Measurements from ENCODE around the gene NR6A1.

DNA sequence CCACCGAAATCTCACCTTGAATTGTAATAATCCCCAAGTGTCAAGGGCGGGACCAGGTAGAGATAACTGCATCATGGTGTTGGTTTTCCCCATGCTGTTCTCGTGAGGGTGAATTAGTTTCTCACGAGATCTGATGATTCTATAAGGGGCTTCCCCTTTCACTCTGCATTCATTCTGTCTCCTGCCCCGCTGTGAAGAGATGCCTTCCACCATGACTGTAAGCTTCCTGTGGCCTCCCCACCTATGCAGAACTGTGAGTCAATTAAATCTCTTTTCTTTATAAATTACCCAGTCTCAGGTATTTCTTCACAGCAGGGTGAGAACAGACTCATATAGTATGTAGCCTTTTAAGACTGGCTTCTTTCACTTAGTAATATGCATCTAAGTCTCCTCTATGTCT, 135.8 kb downstream of the NR6A1 start:
- TF ChIP-seq, protein P1, sequence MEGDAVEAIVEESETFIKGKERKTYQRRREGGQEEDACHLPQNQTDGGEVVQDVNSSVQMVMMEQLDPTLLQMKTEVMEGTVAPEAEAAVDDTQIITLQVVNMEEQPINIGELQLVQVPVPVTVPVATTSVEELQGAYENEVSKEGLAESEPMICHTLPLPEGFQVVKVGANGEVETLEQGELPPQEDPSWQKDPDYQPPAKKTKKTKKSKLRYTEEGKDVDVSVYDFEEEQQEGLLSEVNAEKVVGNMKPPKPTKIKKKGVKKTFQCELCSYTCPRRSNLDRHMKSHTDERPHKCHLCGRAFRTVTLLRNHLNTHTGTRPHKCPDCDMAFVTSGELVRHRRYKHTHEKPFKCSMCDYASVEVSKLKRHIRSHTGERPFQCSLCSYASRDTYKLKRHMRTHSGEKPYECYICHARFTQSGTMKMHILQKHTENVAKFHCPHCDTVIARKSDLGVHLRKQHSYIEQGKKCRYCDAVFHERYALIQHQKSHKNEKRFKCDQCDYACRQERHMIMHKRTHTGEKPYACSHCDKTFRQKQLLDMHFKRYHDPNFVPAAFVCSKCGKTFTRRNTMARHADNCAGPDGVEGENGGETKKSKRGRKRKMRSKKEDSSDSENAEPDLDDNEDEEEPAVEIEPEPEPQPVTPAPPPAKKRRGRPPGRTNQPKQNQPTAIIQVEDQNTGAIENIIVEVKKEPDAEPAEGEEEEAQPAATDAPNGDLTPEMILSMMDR (IDR thresholded peaks at IDR 0.05) = no peak
- TF ChIP-seq POLR2A (IDR thresholded peaks at IDR 0.05) = no peak
- no peak for TF ChIP-seq EP300 (IDR thresholded peaks at IDR 0.05)
